Measurements from ENCODE around the gene AHNAK. TPM values are rescaled to one million over a fixed set of nuclear protein-coding genes. Genes with fewer than 3 reads are reported as not detected.

AHNAK gene
- total RNA-seq, 1 experiment from 2014 or later = 188 TPM

GRCh38 chr11:62431171-62431901 is 115.3 kb downstream of the AHNAK start:
- in situ Hi-C loops (cut with HindIII; ENCODE audit: low pct_unique_long_range_greater_than_20kb, low sequenced_read_pairs) = no loop called here
- DNase-seq (ENCODE audit: low read depth) = peak; percentile 80

- in situ Hi-C loops (cut with HindIII; ENCODE audit: low pct_unique_long_range_greater_than_20kb, low sequenced_read_pairs) = no loop called here
- no peak for DNase-seq (ENCODE audit: low read depth)
These were observed 116.2 kb downstream of the AHNAK start for GRCh38 chr11:62430425-62430824.

GRCh38 chr11:62428871-62429560 is 117.6 kb downstream of the AHNAK start:
- in situ Hi-C loops (cut with HindIII; ENCODE audit: low pct_unique_long_range_greater_than_20kb, low sequenced_read_pairs) = no loop called here
- DNase-seq (ENCODE audit: low read depth) = no peak

GRCh38 chr11:62427630-62428233 is 118.9 kb downstream of the AHNAK start:
- DNase-seq (ENCODE audit: low read depth) = peak; percentile 72
- in situ Hi-C loops (cut with HindIII; ENCODE audit: low pct_unique_long_range_greater_than_20kb, low sequenced_read_pairs) = no loop called here

GRCh38 chr11:62423012-62423411 is 123.6 kb downstream of the AHNAK start:
- in situ Hi-C loops (cut with HindIII; ENCODE audit: low pct_unique_long_range_greater_than_20kb, low sequenced_read_pairs) = no loop called here
- no peak for DNase-seq (ENCODE audit: low read depth)

- in situ Hi-C loops (cut with HindIII; ENCODE audit: low pct_unique_long_range_greater_than_20kb, low sequenced_read_pairs) = no loop called here
- DNase-seq (ENCODE audit: low read depth) = no peak
These were observed 124.6 kb downstream of the AHNAK start for GRCh38 chr11:62421996-62422395.

GRCh38 chr11:62420882-62421281 is 125.7 kb downstream of the AHNAK start:
- no peak for DNase-seq (ENCODE audit: low read depth)
- in situ Hi-C loops (cut with HindIII; ENCODE audit: low pct_unique_long_range_greater_than_20kb, low sequenced_read_pairs) = no loop called here

- DNase-seq (ENCODE audit: low read depth) = no peak
- in situ Hi-C loops (cut with HindIII; ENCODE audit: low pct_unique_long_range_greater_than_20kb, low sequenced_read_pairs) = no loop called here
These were observed 126.7 kb downstream of the AHNAK start for GRCh38 chr11:62419943-62420342.

GRCh38 chr11:62419314-62419929 is 127.2 kb downstream of the AHNAK start:
- no peak for DNase-seq (ENCODE audit: low read depth)
- in situ Hi-C loops (cut with HindIII; ENCODE audit: low pct_unique_long_range_greater_than_20kb, low sequenced_read_pairs) = no loop called here

- in situ Hi-C loops (cut with HindIII; ENCODE audit: low pct_unique_long_range_greater_than_20kb, low sequenced_read_pairs) = no loop called here
- no peak for DNase-seq (ENCODE audit: low read depth)
These were observed 127.9 kb downstream of the AHNAK start, which contains the start of gene SCGB1A1 for GRCh38 chr11:62418733-62419132. SCGB1A1 (plus strand) TSS chr11:62419033; CDS start chr11:62419096, 63 bp downstream.

GRCh38 chr11:62418136-62418535 is 128.5 kb downstream of the AHNAK start:
- in situ Hi-C loops (cut with HindIII; ENCODE audit: low pct_unique_long_range_greater_than_20kb, low sequenced_read_pairs) = no loop called here
- DNase-seq (ENCODE audit: low read depth) = no peak

- no peak for DNase-seq (ENCODE audit: low read depth)
- in situ Hi-C loops (cut with HindIII; ENCODE audit: low pct_unique_long_range_greater_than_20kb, low sequenced_read_pairs) = no loop called here
These were observed 130.0 kb downstream of the AHNAK start for GRCh38 chr11:62416596-62416995.

- in situ Hi-C loops (cut with HindIII; ENCODE audit: low pct_unique_long_range_greater_than_20kb, low sequenced_read_pairs) = no loop called here
- no peak for DNase-seq (ENCODE audit: low read depth)
These were observed 133.4 kb downstream of the AHNAK start for GRCh38 chr11:62413060-62413696.

- in situ Hi-C loops (cut with HindIII; ENCODE audit: low pct_unique_long_range_greater_than_20kb, low sequenced_read_pairs) = no loop called here
- no peak for DNase-seq (ENCODE audit: low read depth)
These were observed 135.1 kb downstream of the AHNAK start for GRCh38 chr11:62411524-62411923.

- no peak for DNase-seq (ENCODE audit: low read depth)
- in situ Hi-C loops (cut with HindIII; ENCODE audit: low pct_unique_long_range_greater_than_20kb, low sequenced_read_pairs) = no loop called here
These were observed 135.6 kb downstream of the AHNAK start for GRCh38 chr11:62410972-62411371.

- in situ Hi-C loops (cut with HindIII; ENCODE audit: low pct_unique_long_range_greater_than_20kb, low sequenced_read_pairs) = no loop called here
- DNase-seq (ENCODE audit: low read depth) = no peak
These were observed 136.8 kb downstream of the AHNAK start for GRCh38 chr11:62409831-62410230.

GRCh38 chr11:62406034-62406433 is 140.6 kb downstream of the AHNAK start:
- DNase-seq (ENCODE audit: low read depth) = no peak
- in situ Hi-C loops (cut with HindIII; ENCODE audit: low pct_unique_long_range_greater_than_20kb, low sequenced_read_pairs) = no loop called here

GRCh38 chr11:62404901-62405300 is 141.7 kb downstream of the AHNAK start:
- in situ Hi-C loops (cut with HindIII; ENCODE audit: low pct_unique_long_range_greater_than_20kb, low sequenced_read_pairs) = no loop called here

More at GRCh38 chr11:62404901-62405300, 141.7 kb downstream of the AHNAK start:
- no peak for DNase-seq (ENCODE audit: low read depth)

Data from Caki2 (cell line).